Activated naive CD8-positive, alpha-beta T cell (primary cell): ENCODE measurements around the gene SEMA3D.
"Not testable (repeated sequence)": the region's sequence is repeated elsewhere in the genome, so short reads cannot be mapped to it uniquely, and the experiment has no call there.

ENCODE experiments used
- H3K27ac Mint-ChIP-seq: one replicate; pipeline ENCODE4 v1.8.0; 2021; ENCODE audit warnings: mixed read lengths
- H3K27me3 Mint-ChIP-seq: one replicate; pipeline ENCODE4 v1.8.0; 2021; ENCODE audit warnings: mixed read lengths
- H3K36me3 Mint-ChIP-seq: one replicate; pipeline ENCODE4 v1.8.0; 2021; ENCODE audit warnings: mixed read lengths
- H3K4me1 Mint-ChIP-seq: one replicate; pipeline ENCODE4 v1.8.0; 2021; ENCODE audit warnings: low read depth, mixed read lengths
- H3K4me3 Mint-ChIP-seq: one replicate; pipeline ENCODE4 v1.8.0; 2021; ENCODE audit warnings: mild to moderate bottlenecking, mixed read lengths
- H3K9me3 Mint-ChIP-seq: one replicate; pipeline ENCODE4 v1.8.0; 2021; ENCODE audit warnings: low read depth, mixed read lengths

Gene SEMA3D

DNA sequence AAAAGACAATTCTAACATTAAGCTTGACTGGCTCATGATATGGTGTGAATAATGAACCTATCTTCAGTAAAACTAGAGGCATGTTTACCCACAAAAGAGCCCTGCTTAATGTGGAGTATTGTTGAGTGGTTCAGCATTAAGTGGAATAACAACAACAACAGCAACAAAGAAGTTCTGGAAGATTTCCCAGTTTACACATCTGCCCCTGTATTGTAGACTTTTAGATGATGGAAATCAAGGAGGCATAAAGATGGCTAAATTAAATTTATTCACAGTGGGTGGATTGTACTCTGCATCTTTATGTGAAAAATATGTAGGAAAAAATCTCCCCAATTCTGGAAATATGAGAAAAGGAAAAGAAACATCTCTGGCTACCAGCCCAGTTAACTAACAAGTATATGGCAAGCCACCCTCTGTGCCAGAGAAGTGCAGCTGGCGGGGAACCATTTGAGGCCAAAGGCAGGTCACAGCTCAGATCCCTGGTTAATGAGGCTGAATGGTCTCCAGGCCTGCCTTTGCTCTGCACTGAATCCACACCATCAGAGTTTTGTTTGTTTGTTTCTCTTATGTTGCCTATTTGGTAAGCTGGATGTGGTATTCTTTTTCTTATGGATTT lies 186.0 kb downstream of the SEMA3D start:
- H3K27ac Mint-ChIP-seq = no peak overlapping the region
- peaks cover 4% of the 10 kb centered on the region for H3K27me3 Mint-ChIP-seq
- H3K36me3 Mint-ChIP-seq = no peaks in the 10 kb centered on the region

DNA sequence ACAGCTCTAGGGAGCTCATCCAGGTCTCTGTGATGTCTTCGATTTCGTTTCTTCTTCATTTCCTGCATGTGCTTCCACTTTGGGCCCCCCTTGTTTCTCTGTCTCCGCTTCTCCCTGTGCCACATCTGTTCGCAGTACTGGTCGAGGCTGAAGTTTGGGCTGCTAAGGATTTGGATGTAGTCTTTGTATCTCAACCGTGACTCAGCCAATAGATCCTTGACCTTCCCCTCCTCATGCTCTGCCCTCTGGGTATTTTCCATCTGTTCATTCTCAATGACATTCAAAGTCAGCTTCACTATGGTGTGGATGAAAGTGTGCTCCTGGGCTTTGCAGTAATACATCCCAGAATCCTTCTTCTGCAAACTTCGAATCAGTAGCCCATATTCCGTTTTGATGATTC lies 187.4 kb downstream of the SEMA3D start:
- Mint-ChIP-seq H3K27me3 (peaks cover 4% of the 10 kb centered on the region), H3K9me3 (no peaks in the 10 kb centered on the region), H3K36me3 (no peaks in the 10 kb centered on the region), H3K27ac (no peak overlapping the region), H3K4me3 (no peak overlapping the region), H3K4me1 (no peaks in the 10 kb centered on the region)

More for the DNA sequence above, 186.0 kb downstream of the SEMA3D start:
- no peak overlapping the region for H3K4me3 Mint-ChIP-seq
- no peaks in the 10 kb centered on the region for H3K9me3 Mint-ChIP-seq
- no peaks in the 10 kb centered on the region for H3K4me1 Mint-ChIP-seq

DNA sequence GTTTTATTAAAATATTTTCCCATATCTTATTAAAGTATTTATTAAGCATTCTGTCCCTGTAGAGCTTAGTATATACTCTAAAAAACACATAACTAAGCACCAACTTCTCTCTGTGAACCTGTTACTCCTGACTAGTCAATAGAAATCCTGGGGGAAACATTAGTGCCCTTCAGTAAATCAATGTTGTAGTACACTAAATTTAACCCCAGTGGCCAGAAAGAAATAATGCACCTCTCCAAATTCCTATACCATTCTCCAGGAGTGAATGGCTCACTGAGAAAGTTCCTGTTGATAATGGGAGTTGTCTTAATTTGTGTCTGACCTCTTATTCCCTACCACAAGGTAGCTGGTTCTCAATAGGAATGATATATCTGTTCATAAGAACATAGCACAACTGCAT lies 188.2 kb downstream of the SEMA3D start:
- no peak overlapping the region for H3K27ac Mint-ChIP-seq

DNA sequence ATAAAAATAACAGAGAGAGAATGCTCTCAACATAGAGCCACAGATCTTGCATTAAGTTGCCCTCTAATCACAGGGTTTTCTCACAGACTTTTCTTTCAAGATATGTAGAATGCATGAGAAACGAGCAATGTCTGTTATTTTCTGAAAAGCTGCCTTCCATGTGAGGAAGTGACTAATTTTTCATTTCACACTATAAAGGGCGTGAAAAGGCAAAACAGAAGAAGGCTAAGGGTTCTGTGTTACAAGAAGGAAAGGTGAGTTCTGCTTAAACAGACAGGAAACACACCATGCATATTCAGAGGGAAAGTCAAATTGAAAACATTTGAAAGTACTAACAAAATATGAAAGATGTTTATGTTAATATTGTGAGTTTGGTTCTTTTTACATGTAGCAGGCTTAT lies 189.2 kb downstream of the SEMA3D start:
- H3K27me3 Mint-ChIP-seq = peaks cover 4% of the 10 kb centered on the region
- no peaks in the 10 kb centered on the region for H3K9me3 Mint-ChIP-seq
- no peak overlapping the region for H3K27ac Mint-ChIP-seq
- H3K4me1 Mint-ChIP-seq = no peaks in the 10 kb centered on the region
- no peaks in the 10 kb centered on the region for H3K36me3 Mint-ChIP-seq
- H3K4me3 Mint-ChIP-seq = no peak overlapping the region

More for the DNA sequence above, 188.2 kb downstream of the SEMA3D start:
- Mint-ChIP-seq H3K9me3 (no peaks in the 10 kb centered on the region), H3K4me3 (no peak overlapping the region), H3K4me1 (no peaks in the 10 kb centered on the region), H3K27me3 (peaks cover 4% of the 10 kb centered on the region), H3K36me3 (no peaks in the 10 kb centered on the region)

DNA sequence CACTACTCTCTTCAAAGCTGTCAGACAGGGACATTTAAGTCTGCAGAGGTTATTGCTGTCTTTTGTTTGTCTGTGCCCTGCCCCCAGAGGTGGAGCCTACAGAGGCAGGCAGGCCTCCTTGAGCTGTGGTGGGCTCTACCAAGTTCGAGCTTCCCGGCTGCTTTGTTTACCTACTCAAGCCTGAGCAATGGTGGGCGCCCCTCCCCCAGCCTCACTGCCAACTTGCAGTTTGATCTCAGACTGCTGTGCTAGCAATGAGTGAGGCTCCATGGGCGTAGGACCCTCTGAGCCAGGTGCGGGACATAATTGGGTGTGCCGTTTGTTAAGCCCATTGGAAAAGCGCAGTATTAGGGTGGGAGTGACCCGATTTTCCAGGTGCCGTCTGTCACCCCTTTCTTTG lies 193.9 kb downstream of the SEMA3D start:
- not testable (repeated sequence) for H3K4me1 Mint-ChIP-seq

DNA sequence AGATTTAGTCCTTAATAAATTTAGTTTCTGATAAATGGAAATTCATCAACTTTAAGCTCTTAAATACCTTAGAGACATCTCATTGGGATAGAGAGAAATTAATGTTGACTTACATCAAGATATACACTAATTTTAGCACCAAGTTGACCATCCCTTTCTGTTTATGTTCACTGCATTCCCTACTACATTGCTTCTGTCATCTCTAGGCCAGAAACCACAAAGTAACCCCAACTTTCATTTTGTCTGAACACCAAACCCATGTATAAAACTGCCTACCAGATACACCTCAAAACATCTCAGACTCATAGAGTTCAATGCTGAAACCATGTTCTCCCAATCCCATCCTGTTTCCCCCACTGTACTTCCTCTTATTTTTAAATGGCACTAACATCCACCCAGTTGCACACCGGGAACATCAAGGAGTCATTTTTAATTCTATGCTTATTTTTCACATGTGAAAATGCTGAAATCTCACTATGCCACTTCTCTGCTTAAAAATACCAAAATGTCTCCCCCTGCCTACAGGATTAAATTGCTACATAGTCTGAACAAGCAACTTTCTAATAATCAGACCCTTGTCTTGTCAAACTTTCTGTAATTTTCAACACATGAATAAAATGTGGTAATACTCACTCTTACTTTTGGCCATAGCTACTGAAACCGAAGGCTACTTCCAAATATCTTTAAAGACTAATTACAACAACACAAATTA lies 201.6 kb downstream of the SEMA3D start:
- Mint-ChIP-seq H3K36me3 (no peaks in the 10 kb centered on the region), H3K27ac (no peak overlapping the region), H3K9me3 (no peaks in the 10 kb centered on the region), H3K4me1 (no peaks in the 10 kb centered on the region), H3K27me3 (no peaks in the 10 kb centered on the region), H3K4me3 (no peak overlapping the region)

More for the DNA sequence above, 193.9 kb downstream of the SEMA3D start:
- not testable (repeated sequence) for H3K27me3 Mint-ChIP-seq, H3K9me3 Mint-ChIP-seq, H3K4me3 Mint-ChIP-seq, H3K27ac Mint-ChIP-seq, H3K36me3 Mint-ChIP-seq

DNA sequence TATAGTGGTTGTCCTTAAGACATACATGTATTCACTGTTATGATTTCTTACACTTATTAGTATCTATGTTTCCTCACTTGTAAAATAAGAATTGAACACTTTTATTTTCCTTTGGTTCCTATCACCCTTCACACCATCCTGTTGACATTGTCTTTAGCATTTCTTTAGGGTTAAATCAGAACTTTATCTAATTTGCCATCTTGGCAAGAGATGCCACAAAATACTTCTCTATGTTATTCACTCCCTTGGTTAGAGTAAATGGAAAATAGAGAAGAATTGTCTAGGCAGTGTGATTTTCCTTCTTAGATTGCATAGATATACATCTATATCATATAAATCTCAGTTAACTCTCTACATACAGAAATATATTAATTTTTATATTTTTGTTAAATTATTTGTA lies 204.7 kb downstream of the SEMA3D start:
- H3K27ac Mint-ChIP-seq = no peak overlapping the region
- no peaks in the 10 kb centered on the region for H3K4me1 Mint-ChIP-seq
- no peaks in the 10 kb centered on the region for H3K27me3 Mint-ChIP-seq
- no peaks in the 10 kb centered on the region for H3K9me3 Mint-ChIP-seq
- H3K36me3 Mint-ChIP-seq = no peaks in the 10 kb centered on the region
- no peak overlapping the region for H3K4me3 Mint-ChIP-seq

DNA sequence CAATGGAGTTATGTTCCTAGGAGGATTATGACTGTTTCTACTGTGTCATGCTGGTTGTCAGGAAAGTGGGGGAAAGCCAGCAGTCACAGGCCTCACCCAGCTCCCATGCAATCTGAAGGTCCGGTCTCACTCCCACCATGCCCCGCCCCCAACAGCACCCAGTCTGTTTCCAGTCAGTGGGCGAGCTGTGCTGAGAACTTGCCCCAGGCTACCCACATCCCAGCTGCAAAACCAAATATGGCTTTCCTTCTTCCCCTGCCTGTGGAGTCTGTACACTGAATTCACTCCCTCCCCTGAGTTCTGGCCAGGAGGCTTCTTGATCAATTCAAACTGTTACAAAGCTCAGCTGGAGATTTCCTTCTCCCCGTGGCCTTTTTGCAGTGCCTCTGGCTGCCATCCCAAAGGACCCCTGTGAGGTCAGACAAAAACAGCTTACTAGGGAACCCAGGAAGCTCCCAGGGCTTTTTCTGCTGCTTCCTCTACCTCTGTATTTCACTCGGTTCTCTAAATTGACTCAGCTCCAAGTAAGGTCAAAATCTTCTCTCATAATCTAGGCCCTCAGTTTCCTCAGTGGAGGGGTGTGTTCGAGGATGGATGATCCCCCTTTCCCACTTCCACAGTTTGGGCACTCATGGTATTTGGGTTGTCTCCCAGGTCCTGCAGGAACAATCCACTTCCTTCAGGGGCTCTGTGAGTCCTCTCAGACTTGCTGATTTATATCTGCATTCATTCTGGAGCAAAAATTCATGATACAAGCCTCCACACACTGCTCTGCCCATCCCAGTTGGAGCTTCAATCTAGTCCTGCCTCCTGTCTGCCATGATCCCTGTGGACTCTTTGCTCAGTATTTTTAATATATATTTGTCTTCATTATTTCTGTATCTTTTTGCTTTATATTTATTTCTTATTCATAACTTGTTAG lies 205.5 kb downstream of the SEMA3D start:
- H3K27ac Mint-ChIP-seq = no peak overlapping the region
- H3K27me3 Mint-ChIP-seq = no peaks in the 10 kb centered on the region
- H3K4me1 Mint-ChIP-seq = no peaks in the 10 kb centered on the region
- H3K4me3 Mint-ChIP-seq = no peak overlapping the region
- no peaks in the 10 kb centered on the region for H3K9me3 Mint-ChIP-seq
- no peaks in the 10 kb centered on the region for H3K36me3 Mint-ChIP-seq

DNA sequence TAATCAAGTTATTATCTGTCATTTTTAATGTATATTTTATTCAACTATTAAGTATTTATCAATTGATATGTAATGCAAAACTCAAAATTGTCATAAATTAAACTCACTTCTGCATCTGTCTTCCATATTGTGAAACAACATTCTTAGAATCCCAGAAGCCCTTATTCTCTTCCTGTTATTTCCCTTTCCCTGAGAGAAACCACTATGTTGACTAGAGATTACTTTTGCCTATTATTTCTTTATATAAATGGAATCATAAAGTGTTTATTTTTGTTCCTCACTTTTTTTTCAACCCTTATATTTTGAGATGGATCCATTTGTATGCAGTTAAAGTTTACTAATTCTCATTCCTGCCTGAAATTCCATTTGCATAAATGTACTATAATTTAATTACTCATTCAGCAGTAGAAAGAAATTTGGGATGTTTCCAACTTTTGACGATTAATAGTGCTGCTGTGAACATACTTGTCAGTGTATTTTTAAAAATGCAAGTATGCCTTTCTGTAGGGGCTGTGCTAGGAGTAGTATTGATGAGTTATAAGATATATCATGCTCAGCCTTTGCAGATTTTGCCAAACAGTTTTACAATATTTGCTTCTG lies 211.2 kb downstream of the SEMA3D start:
- no peaks in the 10 kb centered on the region for H3K9me3 Mint-ChIP-seq
- no peak overlapping the region for H3K27ac Mint-ChIP-seq
- H3K4me3 Mint-ChIP-seq = no peak overlapping the region
- no peaks in the 10 kb centered on the region for H3K4me1 Mint-ChIP-seq
- H3K27me3 Mint-ChIP-seq = no peaks in the 10 kb centered on the region
- no peaks in the 10 kb centered on the region for H3K36me3 Mint-ChIP-seq

DNA sequence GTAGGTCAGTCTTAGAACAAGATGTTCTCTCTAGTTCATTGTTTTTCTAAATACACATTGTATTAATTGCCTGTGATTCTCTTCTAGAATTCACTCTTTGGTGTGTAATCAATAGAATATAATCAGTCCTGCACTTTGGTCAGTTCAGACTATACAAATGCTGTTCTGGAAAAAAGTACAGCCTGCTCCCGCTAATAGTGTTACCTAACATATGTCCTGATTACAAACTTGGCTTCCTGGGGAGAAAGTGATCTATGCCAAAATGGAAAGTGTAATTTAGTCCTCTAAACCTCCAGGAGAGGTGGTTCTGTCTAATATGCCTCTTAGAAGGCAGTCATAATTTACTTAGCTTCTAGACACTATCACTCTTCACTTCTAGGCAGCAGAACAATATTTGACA lies 215.5 kb downstream of the SEMA3D start:
- no peak overlapping the region for H3K4me3 Mint-ChIP-seq

DNA sequence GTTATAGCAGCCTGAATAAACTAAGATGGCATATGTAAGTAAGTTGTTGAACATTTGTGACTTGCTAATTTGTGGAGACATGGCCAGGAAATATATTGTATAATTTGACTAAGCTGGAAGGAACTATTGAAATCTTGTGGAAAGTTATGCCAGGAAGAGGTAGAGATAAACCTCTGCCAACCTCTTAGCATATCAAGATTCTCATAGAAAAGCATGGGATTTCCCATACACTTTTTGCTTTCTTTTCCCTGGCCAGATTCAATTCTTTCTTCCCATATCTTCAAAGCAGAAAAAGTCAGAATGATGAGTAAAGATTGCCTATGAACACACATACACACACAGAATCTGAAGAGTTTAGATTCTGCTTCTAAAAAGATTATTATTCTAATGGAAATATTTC lies 216.2 kb downstream of the SEMA3D start:
- Mint-ChIP-seq H3K27ac (no peak overlapping the region), H3K27me3 (no peaks in the 10 kb centered on the region), H3K9me3 (no peaks in the 10 kb centered on the region), H3K36me3 (no peaks in the 10 kb centered on the region), H3K4me1 (no peaks in the 10 kb centered on the region), H3K4me3 (no peak overlapping the region)

More for the DNA sequence above, 215.5 kb downstream of the SEMA3D start:
- H3K9me3 Mint-ChIP-seq = no peaks in the 10 kb centered on the region
- H3K36me3 Mint-ChIP-seq = no peaks in the 10 kb centered on the region
- no peaks in the 10 kb centered on the region for H3K4me1 Mint-ChIP-seq
- H3K27me3 Mint-ChIP-seq = no peaks in the 10 kb centered on the region
- H3K27ac Mint-ChIP-seq = no peak overlapping the region

DNA sequence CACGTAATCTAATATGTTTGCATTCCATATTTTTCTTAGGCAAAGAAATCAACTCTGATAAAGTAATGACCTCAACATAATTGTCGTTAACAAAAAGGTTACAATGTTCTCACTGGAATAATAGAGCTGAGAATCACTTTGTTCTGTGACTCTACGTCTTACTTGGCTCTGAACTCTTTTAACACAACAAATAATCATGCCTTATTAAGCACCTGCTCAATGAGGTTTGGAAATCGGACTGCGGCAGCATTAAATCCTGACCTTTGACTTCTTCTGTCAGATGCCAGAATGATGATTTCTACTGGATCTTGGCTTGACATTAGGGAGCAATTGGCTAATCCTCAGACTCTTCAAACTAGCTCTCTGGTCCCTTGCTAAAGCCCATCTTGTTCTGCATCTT lies 233.6 kb downstream of the SEMA3D start:
- no peaks in the 10 kb centered on the region for H3K4me1 Mint-ChIP-seq
- no peaks in the 10 kb centered on the region for H3K36me3 Mint-ChIP-seq
- no peak overlapping the region for H3K4me3 Mint-ChIP-seq
- peaks cover 1% of the 10 kb centered on the region for H3K27me3 Mint-ChIP-seq
- no peak overlapping the region for H3K27ac Mint-ChIP-seq
- H3K9me3 Mint-ChIP-seq = no peaks in the 10 kb centered on the region

DNA sequence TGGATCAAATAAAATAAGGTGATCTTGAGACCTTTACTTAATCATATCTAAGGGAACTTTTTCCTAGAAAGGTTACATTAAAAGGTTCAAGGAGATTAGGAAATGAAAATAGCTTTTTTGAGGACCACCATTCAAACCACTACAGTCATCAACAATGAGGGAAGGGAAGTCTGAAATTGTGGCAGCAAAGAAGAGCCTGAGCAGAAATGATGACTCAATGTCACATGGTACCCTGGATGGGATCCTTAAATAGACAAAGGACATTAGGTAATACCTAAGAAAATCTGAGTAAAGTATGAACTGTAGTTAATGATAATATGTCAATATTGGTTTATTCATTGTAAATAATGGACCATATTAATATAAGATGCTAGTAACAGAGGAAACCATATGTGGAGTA lies 236.0 kb downstream of the SEMA3D start:
- no peaks in the 10 kb centered on the region for H3K4me1 Mint-ChIP-seq

DNA sequence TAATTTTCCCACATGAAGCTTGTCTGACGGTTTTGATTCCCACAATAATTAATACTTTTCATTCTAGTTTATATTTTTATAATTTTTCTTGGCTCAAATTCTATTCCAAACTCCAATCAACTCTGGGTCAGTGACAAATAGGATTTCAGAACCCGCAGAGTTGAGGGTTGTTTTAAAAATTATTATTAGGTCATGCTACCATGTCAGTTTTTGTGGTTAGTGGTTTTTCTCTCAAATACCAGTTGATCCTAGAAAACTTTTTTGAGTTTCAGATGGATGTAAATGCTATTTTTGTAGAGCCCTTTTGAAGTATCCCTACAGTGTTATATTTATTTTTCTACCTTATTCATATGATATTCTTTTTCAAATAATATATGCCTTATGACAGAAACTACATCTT lies 237.4 kb downstream of the SEMA3D start:
- Mint-ChIP-seq H3K36me3 (no peaks in the 10 kb centered on the region), H3K4me1 (no peaks in the 10 kb centered on the region), H3K27ac (no peak overlapping the region), H3K27me3 (no peaks in the 10 kb centered on the region), H3K4me3 (no peak overlapping the region), H3K9me3 (no peaks in the 10 kb centered on the region)

More for the DNA sequence above, 236.0 kb downstream of the SEMA3D start:
- Mint-ChIP-seq H3K27ac (no peak overlapping the region), H3K36me3 (no peaks in the 10 kb centered on the region), H3K4me3 (no peak overlapping the region), H3K9me3 (no peaks in the 10 kb centered on the region), H3K27me3 (no peaks in the 10 kb centered on the region)

DNA sequence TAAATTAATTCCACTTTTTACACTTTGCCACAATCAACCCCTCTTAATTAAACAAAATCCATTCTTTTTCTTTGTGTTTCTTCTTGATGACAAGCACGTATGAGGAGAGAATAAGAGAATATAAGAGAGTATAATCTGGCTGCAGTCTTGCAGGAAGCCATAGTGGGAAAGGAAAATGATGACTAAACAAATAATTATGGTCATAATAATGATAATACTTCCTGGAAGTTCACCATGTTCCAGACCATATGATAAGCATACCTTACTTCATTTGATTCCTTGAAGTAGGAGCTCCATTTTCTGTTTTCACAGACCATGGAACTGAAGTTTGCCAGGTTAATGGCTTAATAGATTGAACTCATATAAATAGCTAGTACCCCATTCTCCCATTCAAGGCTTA lies 237.8 kb downstream of the SEMA3D start:
- Mint-ChIP-seq H3K9me3 (no peaks in the 10 kb centered on the region), H3K36me3 (no peaks in the 10 kb centered on the region), H3K4me3 (no peak overlapping the region), H3K4me1 (no peaks in the 10 kb centered on the region), H3K27me3 (no peaks in the 10 kb centered on the region), H3K27ac (no peak overlapping the region)
